Tibial artery (tissue), 4 donors: ENCODE measurements around the gene LENEP.
A peak's percentile ranks its signal among the peaks of the same experiment; 100 is the strongest.

ENCODE experiments used
- DNase-seq, 2 donors: peaks; one replicate each; pipeline ENCODE4 v3.0.0-alpha.2; 2019
- H3K27ac ChIP-seq, 2 donors: fragments of 200-600 bp; sonication (generic) in 1 of 2; 1 replicate in 1 of 2; 2 replicates in 1 of 2; pipeline ENCODE4 v1.5.1; 2018 to 2019; ENCODE audit warnings: mild to moderate bottlenecking in 1 of 2
- H3K27me3 ChIP-seq, 2 donors: fragments of 200-600 bp; sonication (generic) in 1 of 2; one replicate each; pipeline versions ENCODE4 v1.5.1 to v1.6.0; 2016 to 2019
- H3K36me3 ChIP-seq, 3 donors: fragments of 200-600 bp; sonication (generic) in 2 of 3; one replicate each; pipeline ENCODE4 v1.5.1; 2016 to 2019; ENCODE audit warnings: mild to moderate bottlenecking in 2 of 3
- H3K4me1 ChIP-seq, 4 donors: fragments of 200-600 bp; sonication (generic) in 2 of 4; 1 replicate in 3 of 4; 2 replicates in 1 of 4; pipeline ENCODE4 v1.5.1; 2016 to 2019
- H3K4me3 ChIP-seq, 2 donors: fragments of 200-600 bp; sonication (generic) in 1 of 2; 1 replicate in 1 of 2; 2 replicates in 1 of 2; pipeline ENCODE4 v1.5.1; 2018 to 2019; ENCODE audit warnings: mild to moderate bottlenecking in 2 of 2
- H3K9me3 ChIP-seq, 3 donors: fragments of 200-600 bp; sonication (generic) in 1 of 3; one replicate each; pipeline ENCODE4 v1.5.1; 2016 to 2019
- CTCF ChIP-seq, 2 experiments: fragments of 200-600 bp in 1 of 2; fragments of 450-650 bp in 1 of 2; IDR thresholded peaks; one replicate each; pipeline ENCODE4 v1.5.1; 2017 to 2019; ENCODE audit warnings: antibody characterized with exemption in 2 of 2, mild to moderate bottlenecking in 1 of 2, moderate library complexity in 1 of 2
- intact Hi-C: fragments of 100-400 bp; cut with DNase I; formaldehyde crosslinking; loops from one replicate; pipeline ENCODE4 v1.15.0; 2023; ENCODE audit warnings: low total_unique reads

The LENEP gene

GRCh38 chr1:154989195-154989860 is 4.1 kb upstream of the LENEP start:
- Histone ChIP-seq H3K36me3 (peaks cover 11 to 71% (median 24%) of the 10 kb centered on the region in 3 donors), H3K27me3 (no peaks in the 10 kb centered on the region), H3K27ac (no peak overlapping the region), H3K4me3 (no peak overlapping the region), H3K9me3 (no peaks in the 10 kb centered on the region), H3K4me1 (peaks cover 0 to 3% (median under 1%) of the 10 kb centered on the region in 4 donors)
- no peak for TF ChIP-seq CTCF (IDR thresholded peaks at IDR 0.05)
- intact Hi-C loops = no loop called here
- DNase-seq = no peak

- peaks cover 11 to 71% (median 24%) of the 10 kb centered on the region in 3 donors for H3K36me3 ChIP-seq
Observed at GRCh38 chr1:154990276-154990675, 3.1 kb upstream of the LENEP start.

GRCh38 chr1:154992721-154993571 is 440 bp upstream of the LENEP start:
- H3K9me3 ChIP-seq = no peaks in the 10 kb centered on the region
- H3K27me3 ChIP-seq = no peaks in the 10 kb centered on the region
- peaks cover 8 to 58% (median 18%) of the 10 kb centered on the region in 3 donors for H3K36me3 ChIP-seq
- no peak overlapping the region for H3K4me3 ChIP-seq
- DNase-seq = peak in 1 of 2 donors; percentile 12
- intact Hi-C loops = no loop called here
- peaks cover 0 to 4% (median 0%) of the 10 kb centered on the region in 4 donors for H3K4me1 ChIP-seq
- TF ChIP-seq CTCF (IDR thresholded peaks at IDR 0.05) = no peak
- H3K27ac ChIP-seq = no peak overlapping the region

More at GRCh38 chr1:154990276-154990675, 3.1 kb upstream of the LENEP start:
- intact Hi-C loops = no loop called here
- H3K27me3 ChIP-seq = no peaks in the 10 kb centered on the region
- peaks cover 0 to 4% (median 0%) of the 10 kb centered on the region in 4 donors for H3K4me1 ChIP-seq
- TF ChIP-seq CTCF (IDR thresholded peaks at IDR 0.05) = no peak
- no peak overlapping the region for H3K4me3 ChIP-seq
- H3K9me3 ChIP-seq = no peaks in the 10 kb centered on the region
- H3K27ac ChIP-seq = no peak overlapping the region
- DNase-seq = no peak

DNA sequence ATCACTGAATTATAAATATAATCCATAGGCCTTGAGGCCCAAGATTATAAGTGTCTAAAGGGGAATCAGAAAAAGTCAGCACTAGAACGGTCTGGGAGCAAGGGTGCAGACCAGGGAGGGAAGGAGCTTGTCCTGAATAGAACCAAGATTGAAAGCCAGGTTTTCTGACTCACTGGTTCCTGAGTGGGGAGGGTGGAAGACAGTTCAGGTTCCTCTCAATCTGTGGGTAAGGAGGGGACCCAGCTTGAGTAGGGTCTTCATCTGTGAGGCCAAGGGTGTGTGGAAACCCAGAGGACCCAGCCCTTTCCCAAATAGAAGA is 842 bp downstream of the LENEP start:
- no peak overlapping the region for H3K27ac ChIP-seq
- peaks cover 0 to 11% (median 6%) of the 10 kb centered on the region in 4 donors for H3K4me1 ChIP-seq
- peaks cover 0 to 45% (median 9%) of the 10 kb centered on the region in 3 donors for H3K36me3 ChIP-seq
- no peaks in the 10 kb centered on the region for H3K27me3 ChIP-seq
- no peak for TF ChIP-seq CTCF (IDR thresholded peaks at IDR 0.05)
- H3K4me3 ChIP-seq = no peak overlapping the region
- intact Hi-C loops = no loop called here
- DNase-seq = no peak
- H3K9me3 ChIP-seq = no peaks in the 10 kb centered on the region

DNA sequence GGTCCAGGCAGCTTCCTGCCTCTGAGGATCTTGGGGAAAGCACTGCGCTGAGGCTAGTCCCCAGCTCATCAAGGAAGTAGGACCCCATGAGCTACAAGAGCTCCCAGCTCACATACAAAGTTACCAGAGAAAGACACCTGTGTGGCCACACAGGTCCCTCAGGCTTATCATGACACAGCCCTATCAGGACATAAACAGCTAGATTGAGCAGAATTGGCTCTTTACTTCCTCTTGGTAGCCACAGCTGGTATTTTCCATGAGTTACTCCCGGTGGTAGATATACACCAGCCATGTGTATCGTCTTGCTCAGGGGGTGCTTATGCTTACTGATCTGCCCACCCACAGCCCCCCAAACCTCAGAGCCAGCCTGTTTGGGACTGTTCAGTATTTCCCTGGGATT is 1.2 kb downstream of the LENEP start:
- H3K36me3 ChIP-seq = peaks cover 0 to 41% (median 9%) of the 10 kb centered on the region in 3 donors
- no peak for TF ChIP-seq CTCF (IDR thresholded peaks at IDR 0.05)
- no peak overlapping the region for H3K27ac ChIP-seq
- H3K27me3 ChIP-seq = no peaks in the 10 kb centered on the region
- peaks cover 0 to 15% (median 9%) of the 10 kb centered on the region in 4 donors for H3K4me1 ChIP-seq
- no peak for DNase-seq
- no peaks in the 10 kb centered on the region for H3K9me3 ChIP-seq
- H3K4me3 ChIP-seq = no peak overlapping the region
- intact Hi-C loops = no loop called here
